ENCODE results near the gene RDH14.
A peak's percentile ranks its signal among the peaks of the same experiment; 100 is the strongest.

The RDH14 gene

GRCh38 chr2:18560797-18561085 is 288 bp upstream of the RDH14 start:
- no peak for DNase-seq

GRCh38 chr2:18559531-18560030 is 872 bp downstream of the RDH14 start:
- no peak for DNase-seq

GRCh38 chr2:18558458-18558857 is 2.0 kb downstream of the RDH14 start:
- no peak for DNase-seq

GRCh38 chr2:18557121-18557520 is 3.3 kb downstream of the RDH14 start:
- no peak for DNase-seq

- no peak for DNase-seq
These were observed 7.9 kb downstream of the RDH14 start for GRCh38 chr2:18552351-18553077.

GRCh38 chr2:18551623-18552022 is 8.8 kb downstream of the RDH14 start:
- no peak for DNase-seq

- DNase-seq = no peak
These were observed 9.3 kb downstream of the RDH14 start for GRCh38 chr2:18551169-18551568.

GRCh38 chr2:18550433-18550832 is 10.0 kb downstream of the RDH14 start:
- DNase-seq = no peak

- no peak for DNase-seq
These were observed 11.4 kb downstream of the RDH14 start for GRCh38 chr2:18549083-18549482.

GRCh38 chr2:18548621-18549020 is 11.8 kb downstream of the RDH14 start:
- DNase-seq = no peak

- DNase-seq = no peak
These were observed 13.9 kb downstream of the RDH14 start for GRCh38 chr2:18546567-18546966.

GRCh38 chr2:18545384-18545783 is 15.1 kb downstream of the RDH14 start:
- DNase-seq = peak; percentile 68

- no peak for DNase-seq
These were observed 16.3 kb downstream of the RDH14 start for GRCh38 chr2:18544171-18544570.

- DNase-seq = no peak
These were observed 19.6 kb downstream of the RDH14 start for GRCh38 chr2:18540872-18541271.

- no peak for DNase-seq
These were observed 23.8 kb downstream of the RDH14 start for GRCh38 chr2:18536697-18537096.

- no peak for DNase-seq
These were observed 24.4 kb downstream of the RDH14 start for GRCh38 chr2:18536100-18536499.

- no peak for DNase-seq
These were observed 29.3 kb downstream of the RDH14 start for GRCh38 chr2:18531194-18531593.

GRCh38 chr2:18527822-18528221 is 32.6 kb downstream of the RDH14 start:
- DNase-seq = no peak

GRCh38 chr2:18527326-18527725 is 33.1 kb downstream of the RDH14 start:
- no peak for DNase-seq

GRCh38 chr2:18526429-18526828 is 34.0 kb downstream of the RDH14 start:
- no peak for DNase-seq

GRCh38 chr2:18525852-18526251 is 34.6 kb downstream of the RDH14 start:
- no peak for DNase-seq

- DNase-seq = no peak
These were observed 35.2 kb downstream of the RDH14 start for GRCh38 chr2:18525236-18525635.

- no peak for DNase-seq
These were observed 37.8 kb downstream of the RDH14 start for GRCh38 chr2:18522484-18523146.

All from NCI-H226 (cell line).